HEK293 (cell line): ENCODE results near the gene UBTD1.

ENCODE experiments used
- CTCF ChIA-PET: fragments of 350-600 bp; formaldehyde crosslinking; extraction: SDS; loops from one replicate; lab custom pipeline; 2021; ENCODE audit warnings: antibody characterized with exemption; lab: Yijun Ruan, JAX
- POLR2A ChIA-PET: fragments of 300-600 bp; formaldehyde crosslinking; extraction: SDS; loops from one replicate; lab custom pipeline; 2020; ENCODE audit warnings: antibody characterized with exemption, inconsistent platforms; lab: Yijun Ruan, JAX
- H3K27ac ChIP-seq: fragments of 200-500 bp; sonication (Bioruptor generic); 2 replicates; pipeline ENCODE4 v1.5.1; 2014; ENCODE audit warnings: low read depth, low read length, control low read depth, inconsistent platforms; ENCODE audit errors: extremely low read depth
- H3K36me3 ChIP-seq, 2 experiments: fragments of 200-500 bp in 1 of 2; sonication (Bioruptor generic) in 1 of 2; 1 replicate in 1 of 2; 2 replicates in 1 of 2; pipeline ENCODE4 v1.5.1; 2014 to 2017; ENCODE audit warnings: inconsistent platforms in 2 of 2, low read length in 2 of 2; ENCODE audit not compliant: control insufficient read depth in 2 of 2, insufficient read depth in 1 of 2
- H3K4me1 ChIP-seq: fragments of 200-500 bp; sonication (Bioruptor generic); 2 replicates; pipeline ENCODE4 v1.5.1; 2014; ENCODE audit warnings: mild to moderate bottlenecking, low read length, inconsistent platforms; ENCODE audit not compliant: control insufficient read depth, insufficient read depth
- H3K4me3 ChIP-seq: 2 replicates; pipeline ENCODE4 v1.5.1; 2011; ENCODE audit warnings: low read depth, mild to moderate bottlenecking, control low read depth, low read length, moderate library complexity
- H3K9me3 ChIP-seq: fragments of 200-500 bp; sonication (Bioruptor generic); 2 replicates; pipeline ENCODE4 v1.5.1; 2014; ENCODE audit warnings: low read depth, low read length, inconsistent platforms; ENCODE audit not compliant: control insufficient read depth, insufficient read depth
- BCL11B ChIP-seq: fragments of 450-650 bp; formaldehyde crosslinking; IDR thresholded peaks from 2 replicates; pipeline ENCODE4 v1.5.1; 2016; ENCODE audit warnings: low read depth, missing biosample characterization, missing genetic modification characterization
- BCL6B ChIP-seq: fragments of 450-650 bp; formaldehyde crosslinking; IDR thresholded peaks from 2 replicates; pipeline ENCODE4 v1.5.1; 2017; ENCODE audit warnings: missing biosample characterization, missing genetic modification characterization
- MEIS1 ChIP-seq: sonication (generic); formaldehyde crosslinking; IDR thresholded peaks from 2 replicates; pipeline ENCODE4 v1.8.1; 2022; ENCODE audit warnings: missing genetic modification reagents, mild to moderate bottlenecking, borderline replicate concordance
- PRDM10 ChIP-seq: fragments of 450-650 bp; formaldehyde crosslinking; IDR thresholded peaks from 2 replicates; pipeline ENCODE4 v1.5.1; 2016; ENCODE audit warnings: missing biosample characterization, missing genetic modification characterization
- SCRT2 ChIP-seq: fragments of 450-650 bp; formaldehyde crosslinking; IDR thresholded peaks from 2 replicates; pipeline ENCODE4 v1.5.1; 2016; ENCODE audit warnings: missing biosample characterization, missing genetic modification characterization
- SETDB1 ChIP-seq: IDR thresholded peaks from one replicate; pipeline ENCODE4 v1.6.1; 2017; ENCODE audit warnings: mild to moderate bottlenecking, low read length, moderate library complexity, mixed read lengths; ENCODE audit not compliant: insufficient read length
- ZBTB1 ChIP-seq: fragments of 450-650 bp; formaldehyde crosslinking; IDR thresholded peaks from 2 replicates; pipeline ENCODE4 v1.5.1; 2016; ENCODE audit warnings: missing biosample characterization, missing genetic modification characterization
- ZBTB11 ChIP-seq: fragments of 450-650 bp; formaldehyde crosslinking; conservative IDR thresholded peaks from 2 replicates; pipeline ENCODE4 v1.5.1; 2016; ENCODE audit warnings: low read depth, missing biosample characterization, missing genetic modification characterization
- ZBTB44 ChIP-seq: fragments of 450-650 bp; IDR thresholded peaks from 2 replicates; pipeline ENCODE4 v1.5.1; 2018; ENCODE audit warnings: missing biosample characterization, mild to moderate bottlenecking, missing genetic modification characterization
- ZFP69B ChIP-seq: fragments of 450-650 bp; formaldehyde crosslinking; IDR thresholded peaks from 2 replicates; pipeline ENCODE4 v1.5.1; 2016; ENCODE audit warnings: missing biosample characterization, missing genetic modification characterization
- ZNF138 ChIP-seq: fragments of 450-650 bp; formaldehyde crosslinking; IDR thresholded peaks from 2 replicates; pipeline ENCODE4 v1.5.1; 2016; ENCODE audit warnings: missing biosample characterization, missing genetic modification characterization, borderline replicate concordance
- ZNF157 ChIP-seq: fragments of 450-650 bp; formaldehyde crosslinking; IDR thresholded peaks from 2 replicates; pipeline ENCODE4 v1.5.1; 2016; ENCODE audit warnings: missing biosample characterization, missing genetic modification characterization
- ZNF175 ChIP-seq: fragments of 450-650 bp; formaldehyde crosslinking; IDR thresholded peaks from 2 replicates; pipeline ENCODE4 v1.5.1; 2016; ENCODE audit warnings: missing biosample characterization, missing genetic modification characterization
- ZNF48 ChIP-seq: fragments of 450-650 bp; formaldehyde crosslinking; IDR thresholded peaks from 2 replicates; pipeline ENCODE4 v1.5.1; 2016; ENCODE audit warnings: missing biosample characterization, missing genetic modification characterization
- ZNF501 ChIP-seq: fragments of 450-650 bp; formaldehyde crosslinking; IDR thresholded peaks from 2 replicates; pipeline ENCODE4 v1.5.1; 2016; ENCODE audit warnings: missing biosample characterization, missing genetic modification characterization
- ZNF529 ChIP-seq: fragments of 450-650 bp; formaldehyde crosslinking; IDR thresholded peaks from 2 replicates; pipeline ENCODE4 v1.5.1; 2017; ENCODE audit warnings: missing genetic modification characterization, missing biosample characterization; ENCODE audit not compliant: insufficient replicate concordance
- ZNF560 ChIP-seq: fragments of 450-650 bp; formaldehyde crosslinking; IDR thresholded peaks from 2 replicates; pipeline ENCODE4 v1.5.1; 2017; ENCODE audit warnings: missing biosample characterization, missing genetic modification characterization, borderline replicate concordance
- ZNF785 ChIP-seq: fragments of 450-650 bp; formaldehyde crosslinking; IDR thresholded peaks from 2 replicates; pipeline ENCODE4 v1.5.1; 2016; ENCODE audit warnings: missing biosample characterization, missing genetic modification characterization
- ZSCAN4 ChIP-seq: fragments of 450-650 bp; formaldehyde crosslinking; IDR thresholded peaks from 2 replicates; pipeline ENCODE4 v1.5.1; 2017; ENCODE audit warnings: missing biosample characterization, missing genetic modification characterization
- ZSCAN5A ChIP-seq: fragments of 450-650 bp; formaldehyde crosslinking; IDR thresholded peaks from 2 replicates; pipeline ENCODE4 v1.5.1; 2016; ENCODE audit warnings: missing biosample characterization, missing genetic modification characterization

UBTD1 gene

GRCh38 chr10:97456034-97456685, 42.6 kb upstream of the UBTD1 start:
- H3K4me1 ChIP-seq, result peaks cover 6% of the 10 kb centered on the region
- no peaks in the 10 kb centered on the region for H3K9me3 ChIP-seq
- POLR2A ChIA-PET, result interaction anchor here (0.6 kb wide), 1 partner anchor 8 kb away, joined by 3 read pairs; no protein-coding TSS in a partner anchor
- no peak overlapping the region for H3K4me3 ChIP-seq
- CTCF ChIA-PET, result interaction anchor here (0.6 to 1.1 kb wide), 3 partner anchors 26 to 94 kb away, joined by 3 to 4 read pairs (median 3); no protein-coding TSS in a partner anchor
- H3K27ac ChIP-seq, result no peak overlapping the region
- TF ChIP-seq MEIS1 (CRISPR knock-in tag) (no peak), ZNF560 (tag by site-specific recombination) (no peak), ZNF175 (no peak), ZBTB11 (no peak), SETDB1 (no peak), BCL6B (tag by site-specific recombination) (no peak), BCL11B (tag by site-specific recombination) (no peak), PRDM10 (tag by site-specific recombination) (no peak), ZNF138 (tag by site-specific recombination) (no peak), ZSCAN4 (tag by site-specific recombination) (no peak), ZNF529 (tag by site-specific recombination) (no peak), ZNF785 (no peak), ZBTB44 (tag by site-specific recombination) (no peak), ZNF157 (no peak), ZNF501 (no peak), ZFP69B (tag by site-specific recombination) (no peak), SCRT2 (no peak), ZBTB1 (tag by site-specific recombination) (no peak), ZNF48 (tag by site-specific recombination) (no peak), ZSCAN5A (tag by site-specific recombination) (no peak)
- peaks cover 31 to 100% of the 10 kb centered on the region in 2 experiments for H3K36me3 ChIP-seq
